ENCODE measurements around the gene ISYNA1. TPM values are rescaled to one million over a fixed set of nuclear protein-coding genes. Genes with fewer than 3 reads are reported as not detected.

Gene ISYNA1
- 16.5 and 19.8 TPM in 2 replicates for total RNA-seq

GRCh38 chr19:18437491-18438330 is at the start of gene ISYNA1:
Gene ISYNA1, minus strand, starts transcription at chr19:18438133. Its CDS starts 154 bp downstream, at chr19:18437979.

GRCh38 chr19:18419195-18419698 is 18.7 kb downstream of the ISYNA1 start, which contains the start of gene SSBP4:
Gene SSBP4, plus strand, starts transcription at chr19:18419398. Its CDS starts 251 bp downstream, at chr19:18419649.

GRCh38 chr19:18397242-18398202 is 40.4 kb downstream of the ISYNA1 start, which contains the start of gene LRRC25:
Gene LRRC25, minus strand, starts transcription at chr19:18397622. Its CDS starts 659 bp downstream, at chr19:18396963.

GRCh38 chr19:18385675-18386542 is 52.0 kb downstream of the ISYNA1 start, which contains the start of gene GDF15:
Gene GDF15, plus strand, starts transcription at chr19:18386158. Its CDS starts 32 bp downstream, at chr19:18386190.

Other genes starting within 250 kb of the ISYNA1 start
- 19.3 and 28.0 TPM in 2 replicates for gene MPV17L2, start 244.9 kb downstream of the ISYNA1 start, total RNA-seq
- 0.44 and 1.9 TPM in 2 replicates for gene RAB3A, start 234.1 kb downstream of the ISYNA1 start, total RNA-seq
- not detected in 2 replicates for gene PDE4C, start 211.7 kb downstream of the ISYNA1 start, total RNA-seq
- 0.15 and 0.25 TPM in 2 replicates for gene IQCN, start 163.7 kb downstream of the ISYNA1 start, total RNA-seq
- gene JUND, start 156.5 kb downstream of the ISYNA1 start, total RNA-seq, result 120 and 130 TPM in 2 replicates
- 76.8 and 98.9 TPM in 2 replicates for gene LSM4, start 115.1 kb downstream of the ISYNA1 start, total RNA-seq
- gene PGPEP1, start 97.5 kb downstream of the ISYNA1 start, total RNA-seq, result 6.6 and 14.5 TPM in 2 replicates
- 19.3 and 20.2 TPM in 2 replicates for gene GDF15, start 52.0 kb downstream of the ISYNA1 start, total RNA-seq
- gene LRRC25, start 40.5 kb downstream of the ISYNA1 start, total RNA-seq, result not detected in 2 replicates
- gene SSBP4, start 18.7 kb downstream of the ISYNA1 start, total RNA-seq, result 78.5 and 82.7 TPM in 2 replicates
- 10.3 and 11.9 TPM in 2 replicates for gene ELL, start 83.9 kb upstream of the ISYNA1 start, total RNA-seq
- 286 and 301 TPM in 2 replicates for gene FKBP8, start 105.4 kb upstream of the ISYNA1 start, total RNA-seq
- gene KXD1, start 119.7 kb upstream of the ISYNA1 start, total RNA-seq, result 75.0 and 87.0 TPM in 2 replicates
- gene UBA52, start 133.7 kb upstream of the ISYNA1 start, total RNA-seq, result 663 and 704 TPM in 2 replicates
- gene REX1BD, start 150.7 kb upstream of the ISYNA1 start, total RNA-seq, result 89.2 and 105 TPM in 2 replicates
- gene CRLF1, start 168.7 kb upstream of the ISYNA1 start, total RNA-seq, result 80.8 and 105 TPM in 2 replicates
- 5.4 and 6.2 TPM in 2 replicates for gene TMEM59L, start 174.7 kb upstream of the ISYNA1 start, total RNA-seq
- gene KLHL26, start 198.9 kb upstream of the ISYNA1 start, total RNA-seq, result 3.4 and 5.1 TPM in 2 replicates
- gene CRTC1, start 245.5 kb upstream of the ISYNA1 start, total RNA-seq, result 4.0 and 5.9 TPM in 2 replicates